Urinary bladder (tissue), 4 donors: Measurements from ENCODE around the gene DIAPH2. TPM values are rescaled to one million over a fixed set of nuclear protein-coding genes. Genes with fewer than 3 reads are reported as not detected.
"Not testable (repeated sequence)": the region's sequence is repeated elsewhere in the genome, so short reads cannot be mapped to it uniquely, and the experiment has no call there.

Experiments used
- DNase-seq: peaks from one replicate; pipeline ENCODE4 v3.0.0-alpha.2; 2015; ENCODE audit errors: extremely low spot score
- H3K27ac ChIP-seq: one replicate; pipeline ENCODE4 v1.5.1; 2013; ENCODE audit warnings: low read depth, mild to moderate bottlenecking, moderate library complexity
- H3K36me3 ChIP-seq: one replicate; pipeline ENCODE4 v1.6.1; 2013; ENCODE audit warnings: mild to moderate bottlenecking, moderate library complexity; ENCODE audit not compliant: insufficient read depth
- H3K4me1 ChIP-seq: one replicate; pipeline ENCODE4 v1.6.1; 2013; ENCODE audit warnings: mild to moderate bottlenecking, moderate library complexity; ENCODE audit not compliant: insufficient read depth
- H3K4me3 ChIP-seq: one replicate; pipeline ENCODE4 v1.5.1; 2013; ENCODE audit warnings: low read depth, low read length
- WGBS: extraction: QIAGEN DNeasy Blood & Tissue Kit; methylation state at CpG from one replicate; pipeline ENCODE4 v1.1.7; 2013; 5-methylcytosine and 5-hydroxymethylcytosine counted together
- polyA plus RNA-seq: library from polyadenylated mRNA; stranded (reverse); fragments of 200-250 nt; gene quantifications from one replicate; pipeline ENCODE4 v1.2.3, GENCODE V29; 2013
- total RNA-seq: library from RNA; depleted of rRNA; stranded (reverse); fragments of >200 nt; gene quantifications from one replicate; pipeline ENCODE4 v1.2.3, GENCODE V29; 2014
- donor health status: healthy with polysubstance abuse.
- donor health status: healthy.

The DIAPH2 gene
- total and polyA plus RNA-seq, 2 donors: 11.8 to 52.2 TPM

DNA sequence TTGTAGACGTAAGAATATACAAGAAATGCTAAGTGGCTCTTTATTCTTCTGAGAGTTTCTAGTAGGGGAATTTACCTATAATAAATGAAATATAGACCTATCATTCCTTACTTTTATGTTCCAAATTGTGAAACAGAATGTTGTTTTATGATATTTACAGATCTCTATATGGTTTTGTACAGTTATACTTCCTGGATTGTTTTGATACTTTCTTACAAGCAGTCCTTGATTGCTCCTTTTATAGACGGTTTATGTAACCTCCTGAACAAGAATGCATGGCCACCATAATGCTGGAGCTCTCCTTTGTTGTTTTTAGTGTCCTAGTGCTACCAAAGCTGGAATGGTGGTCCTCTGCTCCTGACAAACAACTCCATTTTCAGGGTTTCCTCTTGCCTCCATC, 107.4 kb downstream of the DIAPH2 start:
- 39% methylated on average over 2 of the region's 2 CpGs for WGBS
- no peak for DNase-seq
- Histone ChIP-seq H3K36me3 (no peaks in the 10 kb centered on the region), H3K4me3 (no peak overlapping the region), H3K4me1 (no peaks in the 10 kb centered on the region), H3K27ac (no peak overlapping the region)

DNA sequence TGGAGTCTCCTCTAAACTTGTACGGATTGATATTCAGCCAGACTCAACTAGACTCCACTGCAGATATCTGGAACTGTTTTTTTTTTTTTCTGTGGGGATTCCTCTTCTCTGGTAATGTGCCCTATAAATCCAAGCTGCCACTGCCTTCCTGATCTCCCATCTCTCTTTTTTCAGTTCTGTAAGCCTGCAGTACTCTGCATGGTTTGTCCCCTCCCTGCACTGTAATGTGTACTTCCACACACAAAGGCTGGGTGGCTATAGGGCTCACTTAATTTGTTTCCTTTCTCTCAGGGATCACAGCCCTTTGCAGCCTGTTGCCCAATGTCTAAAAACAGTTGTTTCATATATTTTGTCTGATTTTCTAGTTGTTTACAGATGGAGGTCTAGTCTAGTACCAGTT, 114.3 kb downstream of the DIAPH2 start:
- DNase-seq: no peak
- Histone ChIP-seq H3K4me1 (no peaks in the 10 kb centered on the region), H3K36me3 (no peaks in the 10 kb centered on the region), H3K4me3 (no peak overlapping the region), H3K27ac (no peak overlapping the region)
- WGBS: 88% methylated on average over 1 of the region's 1 CpG

DNA sequence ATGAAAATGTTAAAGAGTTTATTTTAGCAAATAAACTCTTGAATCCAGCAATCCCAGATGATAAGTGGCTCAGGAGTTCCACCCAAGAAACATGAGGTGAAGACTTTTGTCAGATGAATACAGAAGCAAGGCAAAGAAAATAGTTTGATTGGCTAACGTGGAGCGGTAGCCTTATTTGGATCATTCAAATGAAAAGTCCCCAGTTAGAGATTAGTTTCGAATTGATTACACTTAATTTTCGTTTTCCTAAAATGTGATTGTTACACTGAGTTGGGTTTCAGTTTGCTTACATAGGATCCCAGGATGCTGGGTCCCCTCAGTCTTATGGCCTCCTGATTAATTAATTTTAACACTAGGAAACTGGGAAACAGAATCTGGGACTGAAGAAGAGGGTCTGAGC, 122.7 kb downstream of the DIAPH2 start:
- over 99% methylated on average over 4 of the region's 4 CpGs for WGBS

DNA sequence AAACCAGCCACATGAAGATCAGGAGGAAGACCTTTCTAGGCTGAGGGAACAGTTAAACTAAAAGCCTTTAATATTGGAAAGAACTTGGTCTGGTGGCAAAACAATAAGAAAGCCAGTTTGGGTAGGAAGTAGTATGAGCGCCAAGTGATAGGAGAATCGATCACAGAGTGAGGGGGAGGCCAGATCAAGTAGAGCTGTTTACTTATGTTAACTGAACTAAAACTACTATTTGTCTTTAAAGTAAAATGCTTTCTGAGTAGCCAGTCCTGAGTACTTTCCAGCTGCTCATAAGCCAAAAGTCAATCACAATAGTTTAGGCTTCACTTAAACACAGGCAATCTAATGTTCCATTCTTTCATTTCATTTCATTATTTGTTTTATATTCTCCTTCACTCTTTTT, 136.3 kb downstream of the DIAPH2 start:
- no peak for DNase-seq
- no peaks in the 10 kb centered on the region for H3K36me3 ChIP-seq
- no peak overlapping the region for H3K4me3 ChIP-seq
- no peaks in the 10 kb centered on the region for H3K4me1 ChIP-seq
- no peak overlapping the region for H3K27ac ChIP-seq
- WGBS: 73% methylated on average over 2 of the region's 2 CpGs

More for the DNA sequence above, 122.7 kb downstream of the DIAPH2 start:
- H3K4me1 ChIP-seq: no peaks in the 10 kb centered on the region
- H3K36me3 ChIP-seq: no peaks in the 10 kb centered on the region
- H3K4me3 ChIP-seq: no peak overlapping the region
- H3K27ac ChIP-seq: no peak overlapping the region
- DNase-seq: no peak

DNA sequence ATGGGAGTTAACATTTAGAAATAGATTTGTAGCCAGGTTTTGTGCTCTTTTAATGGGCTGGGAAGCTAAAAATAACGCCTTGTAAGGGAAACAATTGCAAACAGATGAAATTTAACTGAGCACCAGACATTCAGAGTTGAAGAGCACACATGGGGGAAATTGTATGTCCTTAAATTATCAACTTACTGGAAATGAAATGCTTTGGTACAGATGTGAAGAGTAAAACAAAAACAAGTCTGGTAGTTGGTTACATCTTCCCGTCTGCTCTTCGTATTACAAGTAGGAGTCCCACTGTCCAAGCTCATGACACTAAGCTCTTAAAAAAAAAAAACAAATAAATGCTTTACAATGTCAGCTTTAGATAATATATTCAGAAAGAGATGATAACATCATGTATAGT, 139.5 kb downstream of the DIAPH2 start:
- no peak overlapping the region for H3K4me3 ChIP-seq
- H3K4me1 ChIP-seq: no peaks in the 10 kb centered on the region
- no peak overlapping the region for H3K27ac ChIP-seq
- no peaks in the 10 kb centered on the region for H3K36me3 ChIP-seq
- 93% methylated on average over 3 of the region's 3 CpGs for WGBS
- no peak for DNase-seq

DNA sequence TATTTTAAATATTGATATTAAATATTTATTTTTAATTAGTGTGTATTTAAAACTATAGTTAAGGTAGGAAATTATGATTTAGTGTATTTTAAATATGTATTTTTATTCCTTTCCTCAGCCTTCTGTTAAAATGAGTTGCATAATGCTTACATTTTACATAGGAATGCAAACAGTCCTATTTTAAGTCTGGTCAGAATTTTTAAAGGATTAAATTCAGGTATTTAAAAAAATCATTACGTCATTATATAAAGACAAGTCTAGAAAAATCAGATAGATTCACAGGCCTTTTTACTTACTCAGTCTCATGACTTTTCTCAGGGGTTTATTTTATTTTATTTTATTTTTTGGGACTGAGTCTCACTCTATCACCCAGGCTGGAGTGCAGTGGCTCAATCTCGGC, 148.7 kb downstream of the DIAPH2 start:
- no peaks in the 10 kb centered on the region for H3K36me3 ChIP-seq
- WGBS: 87% methylated on average over 2 of the region's 2 CpGs
- H3K27ac ChIP-seq: no peak overlapping the region
- H3K4me3 ChIP-seq: no peak overlapping the region
- no peak for DNase-seq
- H3K4me1 ChIP-seq: no peaks in the 10 kb centered on the region

DNA sequence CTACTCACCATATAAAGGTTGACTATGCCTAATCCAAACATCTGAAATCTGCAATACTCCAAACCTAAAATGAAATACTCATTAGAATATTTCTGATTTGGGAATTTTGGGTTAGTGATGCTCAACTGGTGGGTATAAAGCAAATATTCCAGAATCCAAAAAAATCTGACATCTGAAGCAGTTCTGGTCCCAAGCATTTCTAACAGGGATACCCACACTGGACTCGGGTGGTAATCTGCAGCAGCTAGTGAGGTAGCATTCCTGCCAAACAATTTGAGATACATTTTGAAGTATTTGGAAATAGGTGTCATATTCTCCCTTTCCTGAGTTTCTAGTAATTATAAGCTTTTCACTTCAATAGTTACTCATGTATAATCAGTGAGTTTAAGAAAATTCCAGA, 149.5 kb downstream of the DIAPH2 start:
- Histone ChIP-seq H3K36me3 (no peaks in the 10 kb centered on the region), H3K27ac (no peak overlapping the region), H3K4me3 (no peak overlapping the region), H3K4me1 (no peaks in the 10 kb centered on the region)
- WGBS: 94% methylated on average over 1 of the region's 1 CpG
- DNase-seq: no peak

DNA sequence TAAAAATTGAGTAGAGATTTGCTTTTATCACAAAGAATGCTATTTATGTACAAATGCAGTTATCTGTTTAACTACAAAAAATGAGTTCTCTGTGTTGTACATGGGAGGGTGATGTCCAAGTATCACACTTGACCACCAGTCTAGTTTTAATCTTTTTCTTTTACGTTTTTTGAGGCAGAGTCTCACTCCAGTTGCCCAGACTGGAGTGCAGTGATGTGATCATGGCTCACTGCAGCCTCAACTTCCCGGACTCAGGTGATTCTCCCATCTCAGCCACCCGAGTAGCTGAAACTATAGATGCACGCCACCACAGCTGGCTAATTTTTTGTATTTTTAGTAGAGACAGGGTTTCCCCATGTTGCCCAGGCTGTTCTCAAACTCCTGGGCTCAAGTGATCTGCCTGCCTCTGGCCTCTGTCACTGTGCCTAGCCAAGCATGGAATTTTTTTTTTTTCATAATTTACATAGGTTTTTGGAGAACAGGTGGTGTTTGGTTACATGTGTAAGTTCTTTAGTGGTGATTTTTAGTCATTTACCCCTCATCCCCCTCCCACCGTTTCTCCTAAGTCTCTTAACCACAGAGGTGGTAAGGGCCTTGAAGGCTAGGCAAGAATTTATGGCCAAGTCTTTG, 151.1 kb downstream of the DIAPH2 start:
- DNase-seq: no peak
- no peaks in the 10 kb centered on the region for H3K36me3 ChIP-seq
- H3K4me1 ChIP-seq: no peaks in the 10 kb centered on the region
- 78% methylated on average over 5 of the region's 5 CpGs for whole genome bisulfite sequencing
- no peak overlapping the region for H3K27ac ChIP-seq
- H3K4me3 ChIP-seq: no peak overlapping the region

DNA sequence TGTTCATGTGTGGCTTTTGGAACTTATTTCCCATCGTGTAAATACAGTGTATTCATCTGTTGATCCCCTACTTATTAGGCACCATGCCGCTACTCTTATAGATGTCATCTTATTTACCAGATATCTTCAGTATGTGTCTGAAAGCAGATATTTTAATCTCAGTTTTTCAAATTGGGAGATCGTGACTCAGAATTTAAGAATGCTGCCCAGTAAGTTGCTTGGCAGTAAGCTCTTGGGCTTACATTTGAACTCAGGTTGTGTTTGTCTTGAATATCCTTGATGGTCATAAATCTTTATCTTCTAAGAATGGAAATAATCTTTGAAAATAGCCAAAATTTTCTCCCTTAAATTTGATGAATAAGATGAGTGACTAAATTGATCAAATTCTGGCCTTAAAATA, 153.2 kb downstream of the DIAPH2 start:
- H3K27ac ChIP-seq: no peak overlapping the region
- DNase-seq: no peak
- no peak overlapping the region for H3K4me3 ChIP-seq
- 57% methylated on average over 3 of the region's 3 CpGs for WGBS
- no peaks in the 10 kb centered on the region for H3K36me3 ChIP-seq
- no peaks in the 10 kb centered on the region for H3K4me1 ChIP-seq

DNA sequence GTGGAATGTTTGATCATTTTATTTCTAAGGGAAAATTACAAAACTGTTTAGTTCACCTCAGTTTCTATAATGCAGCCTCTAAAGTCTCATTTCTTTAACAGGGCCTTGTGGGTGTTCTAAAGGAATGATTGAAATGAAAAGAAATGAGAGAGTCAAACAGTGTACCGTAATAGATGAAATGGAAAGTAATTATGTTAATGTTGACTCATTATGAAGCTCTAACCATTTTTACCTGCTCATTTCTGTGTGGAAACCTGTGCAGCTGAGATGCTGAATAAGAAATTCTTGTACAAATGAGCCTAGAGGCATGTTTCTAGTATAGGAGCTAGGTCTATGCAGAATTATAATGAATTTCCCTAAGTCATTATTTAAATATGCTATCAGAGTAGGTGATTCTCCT, 153.9 kb downstream of the DIAPH2 start:
- H3K27ac ChIP-seq: no peak overlapping the region
- no peaks in the 10 kb centered on the region for H3K36me3 ChIP-seq
- 79% methylated on average over 1 of the region's 1 CpG for WGBS
- H3K4me1 ChIP-seq: no peaks in the 10 kb centered on the region
- no peak for DNase-seq
- no peak overlapping the region for H3K4me3 ChIP-seq

DNA sequence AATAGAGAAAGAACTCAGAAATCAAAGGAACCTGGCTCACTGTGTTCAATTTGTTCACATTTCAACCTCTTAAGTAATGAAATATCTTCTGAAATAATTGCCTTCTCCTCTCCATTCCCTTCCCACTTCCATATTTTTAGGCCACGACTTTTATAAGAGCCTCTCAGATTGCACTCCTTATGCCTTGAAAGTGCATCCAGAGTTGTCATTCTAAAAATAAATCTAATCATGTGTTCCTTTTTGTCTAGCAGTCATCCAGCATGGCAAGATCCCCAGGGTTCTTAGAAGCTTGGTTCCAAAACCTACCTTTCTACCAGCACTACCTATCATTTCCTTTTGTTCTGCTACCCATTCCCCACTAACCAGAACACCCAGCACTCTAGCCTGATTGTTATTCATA, 156.7 kb downstream of the DIAPH2 start:
- DNase-seq: no peak
- no peaks in the 10 kb centered on the region for H3K4me1 ChIP-seq
- no peak overlapping the region for H3K27ac ChIP-seq
- no peak overlapping the region for H3K4me3 ChIP-seq
- WGBS: 66% methylated on average over 1 of the region's 1 CpG
- no peaks in the 10 kb centered on the region for H3K36me3 ChIP-seq

DNA sequence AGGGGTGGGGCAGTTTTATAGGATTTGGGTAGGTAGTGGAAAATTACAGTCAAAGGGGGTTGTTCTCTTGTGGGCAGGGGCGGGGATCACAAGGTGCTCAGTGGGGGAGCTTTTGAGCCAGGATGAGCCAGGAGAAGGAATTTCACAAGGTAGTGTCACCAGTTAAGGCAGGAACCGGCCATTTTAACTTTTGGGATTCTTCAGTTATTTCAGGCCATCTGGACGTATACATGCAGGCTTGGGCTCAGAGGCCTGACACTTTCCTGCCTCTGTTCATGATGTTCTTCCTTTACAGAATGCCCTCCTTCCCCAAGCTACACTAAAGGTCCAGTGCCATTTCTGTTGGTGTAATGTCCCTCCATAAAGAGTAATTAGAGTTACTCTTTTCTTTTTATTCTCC, 157.2 kb downstream of the DIAPH2 start:
- not testable (repeated sequence) for DNase-seq, H3K36me3 ChIP-seq, H3K4me1 ChIP-seq, H3K4me3 ChIP-seq, H3K27ac ChIP-seq
- WGBS: 94% methylated on average over 3 of the region's 3 CpGs

DNA sequence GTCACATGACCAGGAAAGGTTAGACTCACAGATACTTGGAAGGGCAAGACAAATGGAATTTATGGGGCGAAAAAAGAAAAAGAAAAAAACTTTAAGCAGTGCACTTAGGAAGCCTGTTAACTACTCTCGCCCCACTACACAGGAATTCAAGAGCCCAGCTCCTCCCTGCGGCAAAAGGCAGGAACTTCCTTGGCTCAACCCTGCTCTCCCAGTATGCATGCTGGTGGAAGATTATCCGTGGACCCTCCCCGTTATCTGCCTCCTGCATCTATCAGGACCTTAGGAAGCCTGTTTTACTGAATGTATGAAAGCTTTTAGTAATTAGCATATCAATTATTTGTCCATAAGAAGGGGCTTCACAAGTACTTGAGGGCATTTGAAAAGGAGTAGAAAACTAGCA, 158.9 kb downstream of the DIAPH2 start:
- Histone ChIP-seq H3K4me3 (no peak overlapping the region), H3K4me1 (no peaks in the 10 kb centered on the region), H3K27ac (no peak overlapping the region), H3K36me3 (no peaks in the 10 kb centered on the region)
- 74% methylated on average over 5 of the region's 5 CpGs for WGBS
- no peak for DNase-seq

DNA sequence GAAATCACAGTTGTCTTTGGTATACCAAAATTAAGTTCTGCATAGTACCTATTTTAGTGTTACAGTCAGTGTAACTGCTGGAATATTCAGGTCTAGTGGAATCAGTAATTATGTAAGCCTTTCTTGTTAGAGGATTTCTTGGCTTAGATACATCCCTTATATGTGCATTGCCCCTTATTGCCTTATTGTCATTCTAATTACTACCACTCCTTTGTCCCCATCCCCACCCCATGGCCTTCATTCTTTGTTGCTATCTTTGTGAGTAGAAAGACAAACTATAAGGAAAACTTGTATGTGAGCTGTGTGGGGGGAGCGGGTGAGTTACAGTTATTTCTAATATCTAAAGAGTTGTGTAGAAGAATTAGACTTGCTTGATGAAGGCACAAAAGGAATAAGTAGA, 162.2 kb downstream of the DIAPH2 start:
- WGBS: 93% methylated on average over 1 of the region's 1 CpG
- no peaks in the 10 kb centered on the region for H3K36me3 ChIP-seq
- H3K4me3 ChIP-seq: no peak overlapping the region
- H3K4me1 ChIP-seq: no peaks in the 10 kb centered on the region
- no peak overlapping the region for H3K27ac ChIP-seq
- no peak for DNase-seq

DNA sequence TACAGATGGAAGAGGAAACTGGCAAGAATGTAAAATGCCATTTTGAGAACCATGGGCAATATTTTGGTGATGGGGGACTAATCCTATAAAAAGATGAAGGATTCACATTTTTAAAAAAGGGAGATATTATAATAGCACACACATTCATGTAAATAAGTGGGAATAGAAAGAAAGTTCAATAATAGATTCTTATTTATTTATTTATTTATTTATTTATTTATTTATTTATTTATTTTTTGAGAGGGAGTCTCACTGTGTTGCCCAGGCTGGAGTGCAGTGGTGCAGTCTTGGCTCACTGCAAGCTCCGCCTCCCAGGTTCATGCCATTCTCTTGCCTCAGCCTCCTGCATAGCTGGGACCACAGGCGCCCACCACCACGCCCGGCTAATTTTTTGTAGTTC, 174.8 kb downstream of the DIAPH2 start:
- DNase-seq, H3K4me3 ChIP-seq, H3K4me1 ChIP-seq, H3K27ac ChIP-seq, H3K36me3 ChIP-seq: not testable (repeated sequence)
- WGBS: 99% methylated on average over 4 of the region's 4 CpGs
